NCI-H345 (cell line): Measurements from ENCODE around the gene AFDN.

Experiments used
- DNase-seq: peaks from one replicate; lab custom pipeline; 2025; lab: John Stamatoyannopoulos, UW

The AFDN gene

GRCh38 chr6:167978607-167979006, 151.9 kb downstream of the AFDN start:
- no peak for DNase-seq

- no peak for DNase-seq
Measured at GRCh38 chr6:167979436-167980139, 152.9 kb downstream of the AFDN start.

- DNase-seq, result no peak
Measured at GRCh38 chr6:167980911-167981580, 154.3 kb downstream of the AFDN start.

GRCh38 chr6:167981916-167982462, 155.3 kb downstream of the AFDN start:
- no peak for DNase-seq

- DNase-seq, result no peak
Measured at GRCh38 chr6:167984144-167984719, 157.5 kb downstream of the AFDN start.

- DNase-seq, result no peak
Measured at GRCh38 chr6:167984876-167985604, 158.3 kb downstream of the AFDN start.

GRCh38 chr6:167985911-167986595, 159.3 kb downstream of the AFDN start:
- no peak for DNase-seq

GRCh38 chr6:167987396-167988153, 160.9 kb downstream of the AFDN start:
- no peak for DNase-seq

GRCh38 chr6:167988154-167988495, 161.4 kb downstream of the AFDN start:
- no peak for DNase-seq

GRCh38 chr6:167988945-167989841, 162.5 kb downstream of the AFDN start:
- no peak for DNase-seq

GRCh38 chr6:167990016-167990945, 163.6 kb downstream of the AFDN start:
- DNase-seq, result no peak

GRCh38 chr6:167993169-167993568, 166.5 kb downstream of the AFDN start:
- DNase-seq, result no peak

- DNase-seq, result no peak
Measured at GRCh38 chr6:167993831-167994230, 167.1 kb downstream of the AFDN start.

GRCh38 chr6:167995302-167995701, 168.6 kb downstream of the AFDN start:
- no peak for DNase-seq

GRCh38 chr6:167995731-167996151, 169.0 kb downstream of the AFDN start:
- no peak for DNase-seq

GRCh38 chr6:167996424-167997199, 169.9 kb downstream of the AFDN start:
- no peak for DNase-seq

GRCh38 chr6:167997642-167998041, 170.9 kb downstream of the AFDN start, which contains the start of gene KIF25:
Gene KIF25 (plus strand): TSS chr6:167997671. CDS start chr6:168029586, 31,915 bp downstream.
- DNase-seq, result no peak

GRCh38 chr6:167998215-167998614, 171.5 kb downstream of the AFDN start:
- no peak for DNase-seq
